ENCODE data around the gene CNTN5. TPM values are rescaled to one million over a fixed set of nuclear protein-coding genes. Genes with fewer than 3 reads are reported as not detected.

Gene CNTN5
- polyA plus RNA-seq, 1 donor from 2014 or later: 1.1 TPM

DNA sequence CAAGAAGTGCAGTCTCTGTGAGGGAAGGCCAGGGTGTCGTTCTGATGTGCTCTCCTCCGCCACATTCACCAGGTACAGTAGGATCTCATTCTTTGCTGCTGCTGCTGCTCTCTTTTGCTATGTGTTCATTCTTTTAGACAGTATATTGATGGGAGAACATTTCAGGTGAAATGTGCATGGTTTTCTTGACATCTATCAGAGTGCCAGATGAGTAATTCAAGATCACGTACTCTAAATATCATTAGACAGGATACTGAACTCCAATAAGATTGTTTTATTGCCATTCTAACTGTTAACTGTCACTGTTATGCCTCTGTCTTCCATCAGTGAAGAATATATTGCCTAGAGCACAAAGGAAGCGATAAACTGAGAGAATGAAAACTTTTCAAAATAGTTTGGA lies 895.3 kb downstream of the CNTN5 start:
- H4K20me1 ChIP-seq (ENCODE audit: insufficient read depth): no peaks in the 10 kb centered on the region
- no peaks in the 10 kb centered on the region for H3F3A ChIP-seq (ENCODE audit: insufficient read depth, low read length, poor library complexity, severe bottlenecking)
- H3K36me3 ChIP-seq (ENCODE audit: insufficient read depth, low read length): no peaks in the 10 kb centered on the region
- no peak overlapping the region for H3K4me2 ChIP-seq (ENCODE audit: low read length)
- H3K79me2 ChIP-seq (replicated peaks; ENCODE audit: insufficient read depth, low read length): no peaks in the 10 kb centered on the region
- H2AFZ ChIP-seq (ENCODE audit: low read depth, low read length): no peak overlapping the region
- H3K9ac ChIP-seq (ENCODE audit: low read length): no peak overlapping the region
- no peak overlapping the region for H3K4me3 ChIP-seq (ENCODE audit: low read length)
- H3K27ac ChIP-seq (ENCODE audit: low read length): no peak overlapping the region
- TF ChIP-seq, protein P1, sequence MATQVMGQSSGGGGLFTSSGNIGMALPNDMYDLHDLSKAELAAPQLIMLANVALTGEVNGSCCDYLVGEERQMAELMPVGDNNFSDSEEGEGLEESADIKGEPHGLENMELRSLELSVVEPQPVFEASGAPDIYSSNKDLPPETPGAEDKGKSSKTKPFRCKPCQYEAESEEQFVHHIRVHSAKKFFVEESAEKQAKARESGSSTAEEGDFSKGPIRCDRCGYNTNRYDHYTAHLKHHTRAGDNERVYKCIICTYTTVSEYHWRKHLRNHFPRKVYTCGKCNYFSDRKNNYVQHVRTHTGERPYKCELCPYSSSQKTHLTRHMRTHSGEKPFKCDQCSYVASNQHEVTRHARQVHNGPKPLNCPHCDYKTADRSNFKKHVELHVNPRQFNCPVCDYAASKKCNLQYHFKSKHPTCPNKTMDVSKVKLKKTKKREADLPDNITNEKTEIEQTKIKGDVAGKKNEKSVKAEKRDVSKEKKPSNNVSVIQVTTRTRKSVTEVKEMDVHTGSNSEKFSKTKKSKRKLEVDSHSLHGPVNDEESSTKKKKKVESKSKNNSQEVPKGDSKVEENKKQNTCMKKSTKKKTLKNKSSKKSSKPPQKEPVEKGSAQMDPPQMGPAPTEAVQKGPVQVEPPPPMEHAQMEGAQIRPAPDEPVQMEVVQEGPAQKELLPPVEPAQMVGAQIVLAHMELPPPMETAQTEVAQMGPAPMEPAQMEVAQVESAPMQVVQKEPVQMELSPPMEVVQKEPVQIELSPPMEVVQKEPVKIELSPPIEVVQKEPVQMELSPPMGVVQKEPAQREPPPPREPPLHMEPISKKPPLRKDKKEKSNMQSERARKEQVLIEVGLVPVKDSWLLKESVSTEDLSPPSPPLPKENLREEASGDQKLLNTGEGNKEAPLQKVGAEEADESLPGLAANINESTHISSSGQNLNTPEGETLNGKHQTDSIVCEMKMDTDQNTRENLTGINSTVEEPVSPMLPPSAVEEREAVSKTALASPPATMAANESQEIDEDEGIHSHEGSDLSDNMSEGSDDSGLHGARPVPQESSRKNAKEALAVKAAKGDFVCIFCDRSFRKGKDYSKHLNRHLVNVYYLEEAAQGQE (IDR thresholded peaks at IDR 0.05; ENCODE audit: borderline replicate concordance): no peak
- TF ChIP-seq POLR2AphosphoS5 (IDR thresholded peaks at IDR 0.05): peak; percentile 90
- TF ChIP-seq EP300 (conservative IDR thresholded peaks at IDR 0.05; ENCODE audit: poor library complexity, severe bottlenecking): peak; percentile 98
- H3K27me3 ChIP-seq (ENCODE audit: insufficient read depth, low read depth, low read length): no peaks in the 10 kb centered on the region
- no peaks in the 10 kb centered on the region for H3K9me2 ChIP-seq (ENCODE audit: insufficient read depth, low read length)
- H3K9me3 ChIP-seq (ENCODE audit: low read length): no peaks in the 10 kb centered on the region

- no peak overlapping the region for H3K4me3 ChIP-seq (ENCODE audit: low read length)
- H3K9ac ChIP-seq (ENCODE audit: low read length): no peak overlapping the region
- no peak overlapping the region for H3K27ac ChIP-seq (ENCODE audit: low read length)
- no peaks in the 10 kb centered on the region for H4K20me1 ChIP-seq (ENCODE audit: insufficient read depth)
- H3K4me2 ChIP-seq (ENCODE audit: low read length): no peak overlapping the region
- H3K9me3 ChIP-seq (ENCODE audit: low read length): no peaks in the 10 kb centered on the region
- no peaks in the 10 kb centered on the region for H3K36me3 ChIP-seq (ENCODE audit: insufficient read depth, low read length)
- H3K9me2 ChIP-seq (ENCODE audit: insufficient read depth, low read length): no peaks in the 10 kb centered on the region
- H2AFZ ChIP-seq (ENCODE audit: low read depth, low read length): no peak overlapping the region
- TF ChIP-seq RAD21 (conservative IDR thresholded peaks at IDR 0.05) (no peak), EP300 (conservative IDR thresholded peaks at IDR 0.05; ENCODE audit: poor library complexity, severe bottlenecking) (no peak), SMC3 (conservative IDR thresholded peaks at IDR 0.05; ENCODE audit: poor library complexity) (no peak), EZH2 (IDR thresholded peaks at IDR 0.05; ENCODE audit: borderline replicate concordance, insufficient read depth, low read length, poor library complexity, severe bottlenecking) (no peak), CTCF (IDR thresholded peaks at IDR 0.05; ENCODE audit: poor library complexity, severe bottlenecking) (no peak), POLR2AphosphoS5 (IDR thresholded peaks at IDR 0.05) (no peak), MXI1 (conservative IDR thresholded peaks at IDR 0.05; ENCODE audit: poor library complexity, severe bottlenecking) (no peak), TAF1 (IDR thresholded peaks at IDR 0.05; ENCODE audit: low read depth) (no peak)
- TF ChIP-seq, protein P1 (IDR thresholded peaks at IDR 0.05; ENCODE audit: borderline replicate concordance): no peak
- H3K27me3 ChIP-seq (ENCODE audit: insufficient read depth, low read depth, low read length): no peaks in the 10 kb centered on the region
- H3K79me2 ChIP-seq (replicated peaks; ENCODE audit: insufficient read depth, low read length): no peaks in the 10 kb centered on the region
- H3F3A ChIP-seq (ENCODE audit: insufficient read depth, low read length, poor library complexity, severe bottlenecking): no peaks in the 10 kb centered on the region
Measured at GRCh38 chr11:99918761-99919160, 898.0 kb downstream of the CNTN5 start.
